HepG2 (cell line): Measurements from ENCODE around the gene TLL2. TPM values are rescaled to one million over a fixed set of nuclear protein-coding genes. Genes with fewer than 3 reads are reported as not detected.
A peak's percentile ranks its signal among the peaks of the same experiment; 100 is the strongest.

Experiments
- ATAC-seq: fragments of 200-7000 bp; cut with Tn5 transposase; 3 replicates; pipeline ENCODE4 v1.9.1; 2020; ENCODE audit warnings: mild to moderate bottlenecking, moderate library complexity
- BruUV-seq: library from RNA; stranded (reverse); fragments of 400-500 nt; replicated peaks from 2 replicates; lab custom pipeline; 2021; lab: Mats Ljungman, UMichigan
- CTCF ChIA-PET: fragments of 300-600 bp; formaldehyde crosslinking; extraction: SDS; loops from one replicate; lab custom pipeline; 2021; ENCODE audit warnings: low total read pairs, inconsistent platforms, low intra/inter-chr PET ratio; lab: Yijun Ruan, JAX
- POLR2A ChIA-PET: fragments of 350-600 bp; sonication (Branson Sonifier 250); formaldehyde crosslinking; loops from one replicate; lab custom pipeline; 2020; ENCODE audit warnings: antibody characterized with exemption, inconsistent platforms; lab: Yijun Ruan, JAX
- DNase-seq: peaks from one replicate; pipeline ENCODE4 v3.0.0-alpha.2; 2015; ENCODE audit warnings: low spot score
- FAIRE-seq: peaks from 3 replicates; lab custom pipeline; 2011; peaks lifted over from hg19 to GRCh38; lab: Jason Lieb, UNC
- H2AFZ ChIP-seq: one replicate; pipeline ENCODE4 v1.6.1; 2011; ENCODE audit warnings: low read length, inconsistent platforms
- H3K27ac ChIP-seq: fragments of 300-600 bp; 3 replicates; pipeline ENCODE4 v1.8.0; 2011; ENCODE audit warnings: mixed run types, mild to moderate bottlenecking, mixed read lengths, low read length, inconsistent platforms; ENCODE audit not compliant: insufficient read depth; ENCODE audit errors: extremely low read length
- H3K27me3 ChIP-seq, 2 experiments: fragments of 200-600 bp in 1 of 2; 2 replicates in 1 of 2; 3 replicates in 1 of 2; pipeline versions ENCODE4 v1.6.0 to v1.8.0; 2011; ENCODE audit warnings: low read length in 2 of 2, mild to moderate bottlenecking in 2 of 2, moderate library complexity in 2 of 2, inconsistent platforms in 1 of 2; ENCODE audit not compliant: insufficient read depth in 2 of 2, control insufficient read depth in 1 of 2
- H3K36me3 ChIP-seq, 2 experiments: fragments of 200-600 bp in 1 of 2; replicated peaks in 1 of 2; 2 replicates in 1 of 2; 3 replicates in 1 of 2; pipeline versions ENCODE4 v1.5.1 to v1.8.0; 2011; ENCODE audit warnings: low read length in 2 of 2, inconsistent platforms in 1 of 2; ENCODE audit not compliant: insufficient read depth in 2 of 2, control insufficient read depth in 1 of 2
- H3K4me1 ChIP-seq: 2 replicates; pipeline ENCODE4 v1.5.1; 2012; ENCODE audit warnings: low read length, inconsistent platforms; ENCODE audit not compliant: insufficient read depth
- H3K4me2 ChIP-seq: 2 replicates; pipeline ENCODE4 v1.6.0; 2011; ENCODE audit warnings: low read depth, low read length, inconsistent platforms
- H3K4me3 ChIP-seq, 3 experiments: fragments of 200-600 bp in 1 of 3; sonication (generic), shearing (Covaris generic) in 1 of 3; replicated peaks in 1 of 3; 2 replicates each; pipeline ENCODE4 v1.5.1; 2011 to 2016; ENCODE audit warnings: low read length in 3 of 3, inconsistent platforms in 2 of 3, low read depth in 2 of 3, mild to moderate bottlenecking in 2 of 3, control low read depth in 1 of 3, mixed read lengths in 1 of 3; ENCODE audit not compliant: insufficient read depth in 1 of 3
- H3K79me2 ChIP-seq: one replicate; pipeline ENCODE4 v1.6.1; 2011; ENCODE audit warnings: low read length, inconsistent platforms; ENCODE audit not compliant: insufficient read depth
- H3K9ac ChIP-seq: 2 replicates; pipeline ENCODE4 v1.6.0; 2011; ENCODE audit warnings: mild to moderate bottlenecking, low read depth, low read length, inconsistent platforms; ENCODE audit not compliant: insufficient read depth
- H3K9me3 ChIP-seq: 2 replicates; pipeline ENCODE4 v1.5.1; 2012; ENCODE audit warnings: mild to moderate bottlenecking, low read length
- H4K20me1 ChIP-seq: 2 replicates; pipeline ENCODE4 v1.6.0; 2011; ENCODE audit warnings: inconsistent platforms, mild to moderate bottlenecking, low read length, moderate library complexity; ENCODE audit not compliant: insufficient read depth
- AGO2 ChIP-seq: fragments of 200-400 bp; formaldehyde crosslinking; optimal IDR thresholded peaks from 2 replicates; pipeline ENCODE3; 2017; ENCODE audit warnings: mild to moderate bottlenecking, low read depth, low read length, moderate library complexity
- BORCS8-MEF2B ChIP-seq: sonication (generic); formaldehyde crosslinking; IDR thresholded peaks from 2 replicates; pipeline ENCODE4 v1.8.0; 2022; ENCODE audit warnings: mild to moderate bottlenecking, missing genetic modification reagents
- CTCF ChIP-seq: sonication (generic); formaldehyde crosslinking; IDR thresholded peaks from 2 replicates; pipeline ENCODE4 v1.5.0; 2020; ENCODE audit warnings: mild to moderate bottlenecking, missing genetic modification reagents, moderate library complexity
- KDM2A ChIP-seq: sonication (generic); formaldehyde crosslinking; IDR thresholded peaks from 2 replicates; pipeline ENCODE4 v1.4.0; 2020; ENCODE audit warnings: low read depth, missing genetic modification reagents, borderline replicate concordance
- MLLT10 ChIP-seq: sonication (generic); formaldehyde crosslinking; IDR thresholded peaks from 2 replicates; pipeline ENCODE4 v1.4.0; 2020; ENCODE audit warnings: missing genetic modification reagents
- RAD21 ChIP-seq: fragments of 450-650 bp; formaldehyde crosslinking; IDR thresholded peaks from 2 replicates; pipeline ENCODE4 v1.5.0; 2020; ENCODE audit warnings: mild to moderate bottlenecking
- RBFOX2 ChIP-seq: fragments of 200-400 bp; formaldehyde crosslinking; IDR thresholded peaks from 2 replicates; pipeline ENCODE4 v1.6.1; 2017; ENCODE audit warnings: low read depth, mild to moderate bottlenecking, low read length
- SMC3 ChIP-seq: IDR thresholded peaks from 2 replicates; pipeline ENCODE4 v1.6.1; 2011; ENCODE audit warnings: low read length, improper control_type of control experiment
- STAG1 ChIP-seq: sonication (generic); formaldehyde crosslinking; IDR thresholded peaks from 2 replicates; pipeline ENCODE4 v1.4.0; 2020; ENCODE audit warnings: missing genetic modification reagents
- TEAD3 ChIP-seq: optimal IDR thresholded peaks from 2 replicates; pipeline ENCODE3; 2016; ENCODE audit warnings: borderline replicate concordance
- XRCC5 ChIP-seq: fragments of 200-400 bp; formaldehyde crosslinking; optimal IDR thresholded peaks from 2 replicates; pipeline ENCODE3; 2017; ENCODE audit warnings: mild to moderate bottlenecking, low read length
- ZBTB7B ChIP-seq: sonication (generic); formaldehyde crosslinking; IDR thresholded peaks from 2 replicates; pipeline ENCODE4 v1.4.0; 2020; ENCODE audit warnings: missing genetic modification reagents
- WGBS: methylation state at CpG from one replicate; pipeline ENCODE4 v1.1.6; 2017; ENCODE audit warnings: low lambda C conversion rate; 5-methylcytosine and 5-hydroxymethylcytosine counted together
- in situ Hi-C: cut with HindIII; loops from 2 replicates; pipeline ENCODE4 v1.10.0; 2017; ENCODE audit warnings: low pct_unique_long_range_greater_than_20kb; ENCODE audit not compliant: extremely low pct_ligation_motif_present
- intact Hi-C: fragments of 100-400 bp; cut with micrococcal nuclease; formaldehyde crosslinking; loops from one replicate; pipeline ENCODE4 v1.10.0; 2022; ENCODE audit not compliant: unreplicated experiment
- polyA plus RNA-seq, 8 experiments: library from polyadenylated mRNA; depleted of rRNA in 3 of 8; stranded (reverse) in 7 of 8; unstranded in 1 of 8; fragments of >200 nt; fragmentation: Illumina TruSeq in 4 of 8; extraction: Trizol in 4 of 8; gene quantifications; 2 replicates each; pipeline versions ENCODE4 v1.2.1 to v1.2.3, GENCODE V29; 2011 to 2016; ENCODE audit warnings: low read depth in 4 of 8, missing spikeins in 1 of 8, mixed read lengths in 1 of 8; ENCODE audit not compliant: insufficient read depth in 1 of 8
- total RNA-seq, 5 experiments: library from RNA; depleted of rRNA; stranded (reverse); fragments of >200 nt; fragmentation: Illumina TruSeq; extraction: Trizol; gene quantifications; 2 replicates each; pipeline ENCODE4 v1.2.3, GENCODE V29; 2016; ENCODE audit warnings: low read depth in 1 of 5

TLL2 gene
- total and polyA plus RNA-seq, 2 of the 13 experiments (the other 11 are each of a cell fraction or from before 2014, with no cell fraction given): 0.09 TPM; not detected in 1

DNA sequence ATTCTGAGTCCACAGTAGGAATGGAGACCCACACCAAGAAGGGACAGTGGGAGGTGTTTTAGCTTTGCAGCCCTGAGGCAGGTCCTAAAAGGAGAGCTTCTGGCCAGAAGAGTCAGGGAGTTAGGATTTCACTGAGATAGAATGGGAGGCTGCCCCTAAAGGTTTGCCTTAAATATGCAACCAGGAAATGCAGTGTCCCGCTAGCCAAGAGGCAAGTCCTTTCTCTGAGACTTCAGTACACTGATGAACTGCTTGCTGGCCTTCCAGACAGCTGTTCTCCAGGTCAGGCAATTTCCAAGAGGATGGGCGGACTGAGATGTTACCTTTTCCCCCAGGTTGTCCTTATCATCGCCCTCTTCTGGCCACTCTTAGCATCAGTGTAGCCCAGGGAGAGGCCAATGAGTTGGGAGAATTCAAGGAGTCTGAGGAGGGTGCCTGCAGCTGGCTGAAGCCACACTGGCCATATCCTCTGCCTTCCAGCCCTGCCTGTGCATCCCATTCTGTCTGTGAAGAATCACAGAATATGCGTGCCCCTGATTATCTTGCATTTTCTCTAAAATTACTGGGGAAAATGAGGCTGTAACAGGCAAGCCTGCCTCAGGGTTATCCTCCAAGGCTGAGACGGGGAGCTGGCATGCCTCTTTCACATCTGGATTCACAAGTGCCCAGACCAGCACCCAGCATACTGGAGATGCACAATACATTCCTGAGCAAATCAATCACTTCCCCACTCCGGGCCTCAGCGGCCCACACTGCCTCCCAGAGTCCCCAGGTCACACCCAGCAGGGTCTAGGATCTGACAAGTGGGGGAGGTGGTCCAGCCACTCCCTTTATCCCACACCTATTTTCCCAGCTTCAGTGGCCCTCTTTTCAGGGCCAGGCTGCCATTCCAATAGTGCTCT is 2.4 kb downstream of the TLL2 start:
- intact Hi-C loops (loop anchor here (1.0 to 5.0 kb wide), 2 partner anchors 20 to 134 kb away; no protein-coding TSS in a partner anchor), in situ Hi-C loops (loop anchor here (5.0 kb wide), 1 partner anchor 114 kb away; no protein-coding TSS in a partner anchor)
- Histone ChIP-seq H3K4me3 (no peak overlapping the region), H3K9me3 (no peaks in the 10 kb centered on the region), H2AFZ (no peak overlapping the region), H3K27me3 (peaks cover 0 to 26% of the 10 kb centered on the region in 2 experiments; a peak in 4 of 5 replicates), H3K4me2 (0 out of 2 replicates have a peak overlapping the region, but pooled peaks have one; percentile 10), H3K36me3 (no peaks in the 10 kb centered on the region), H4K20me1 (0 out of 2 replicates have a peak, but pooled peaks cover 4% of the 10 kb centered on the region), H3K4me1 (peaks cover 35% of the 10 kb centered on the region), H3K79me2 (no peaks in the 10 kb centered on the region), H3K9ac (no peak overlapping the region)
- ChIA-PET POLR2A (no interaction called here), CTCF (interaction anchor here (0.6 to 1.8 kb wide), 6 partner anchors 20 to 140 kb away, joined by 3 to 10 read pairs (median 4); no protein-coding TSS in a partner anchor)
- WGBS: 29% methylated on average over 5 of the region's 7 CpGs
- peak; percentile 41 for ATAC-seq
- BruUV-seq: no TSS peak
- peak; percentile 83 for FAIRE-seq
- TF ChIP-seq BORCS8-MEF2B (CRISPR knock-in tag): 0 out of 2 replicates have a peak, but pooled peaks have one; percentile 29
- no peak for TF ChIP-seq AGO2
- TF ChIP-seq XRCC5: peak; percentile 66
- 0 out of 2 replicates have a peak, but pooled peaks have one; percentile 25 for TF ChIP-seq ZBTB7B (CRISPR knock-in tag)
- peak; percentile 42; the same call in 1 of the 2 replicates for TF ChIP-seq RAD21 (CRISPR knock-in tag)
- peak; percentile 78 for TF ChIP-seq CTCF (CRISPR knock-in tag)
- TF ChIP-seq SMC3: peak; percentile 82
- TF ChIP-seq TEAD3 (CRISPR knock-in tag): peak; percentile 44
- no peak for TF ChIP-seq MLLT10 (CRISPR knock-in tag)
- 0 out of 2 replicates have a peak, but pooled peaks have one; percentile 35 for TF ChIP-seq KDM2A (CRISPR knock-in tag)
- TF ChIP-seq RBFOX2: no peak
- TF ChIP-seq STAG1 (CRISPR knock-in tag): peak; percentile 61
- TF ChIP-seq, all 625 proteins: peak for 9
- peak; percentile 59 for DNase-seq
- no peak overlapping the region for H3K27ac ChIP-seq
